RPMI8226 (cell line): ENCODE data around the gene TAB3.

Source experiments
- DNase-seq: peaks from one replicate; pipeline ENCODE4 v3.0.0-alpha.2; 2015

TAB3 gene

DNA sequence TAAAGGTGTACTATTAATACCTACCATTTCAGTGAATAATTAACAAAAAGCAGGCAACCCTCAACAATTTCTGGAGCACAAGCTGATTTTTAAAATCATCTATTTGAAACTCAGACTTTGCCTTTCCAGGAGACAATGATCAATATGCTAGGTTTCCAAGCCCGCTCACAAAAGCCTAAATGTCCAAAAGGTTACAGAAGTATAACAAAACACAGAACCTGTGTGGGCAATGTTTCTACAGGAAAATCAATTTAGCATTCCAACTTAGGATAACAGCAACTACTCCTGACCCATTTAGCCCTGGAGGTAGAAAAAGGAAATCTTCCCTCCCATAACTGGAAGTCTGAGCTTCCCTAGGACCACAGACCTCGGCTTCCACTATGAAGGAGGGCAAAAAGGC is 3.9 kb downstream of the TAB3 start:
- no peak for DNase-seq

DNA sequence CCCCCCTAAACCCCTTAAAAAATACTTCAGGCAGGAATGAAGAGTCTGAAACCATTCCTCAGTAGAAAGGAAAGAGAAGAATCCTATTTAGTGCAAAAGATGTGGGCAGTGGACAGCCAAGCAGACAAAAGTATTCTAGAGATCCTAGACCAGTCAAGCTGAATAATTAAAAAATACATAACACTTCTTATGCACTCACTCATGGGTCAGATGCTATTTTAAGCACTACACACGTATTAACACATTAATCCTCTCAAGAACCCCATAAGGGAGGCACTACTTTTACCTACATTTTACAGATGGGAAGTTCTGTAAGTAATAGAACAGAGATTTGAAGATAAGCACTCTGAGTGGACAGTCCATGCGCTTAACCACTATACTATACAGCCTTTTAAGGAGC is 5.9 kb downstream of the TAB3 start:
- DNase-seq, result no peak

DNA sequence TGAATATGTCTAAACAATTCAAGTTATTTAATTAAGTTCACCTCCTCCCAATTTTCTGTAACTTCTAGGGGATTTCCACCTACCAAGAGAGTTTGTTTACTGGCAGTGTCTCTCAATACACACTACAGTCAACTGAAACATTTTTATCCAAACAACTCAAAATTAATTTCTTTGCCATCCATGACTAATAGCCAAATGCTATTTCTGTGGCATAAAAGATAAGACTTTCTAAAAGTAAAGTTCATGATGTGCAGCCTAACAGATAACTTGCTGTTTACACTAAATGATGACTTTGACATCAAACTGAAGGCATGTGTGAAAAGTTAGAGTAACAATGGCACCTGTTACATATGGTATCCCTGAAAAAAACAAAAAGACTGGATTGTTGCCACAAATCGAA is 7.3 kb downstream of the TAB3 start:
- DNase-seq, result no peak

DNA sequence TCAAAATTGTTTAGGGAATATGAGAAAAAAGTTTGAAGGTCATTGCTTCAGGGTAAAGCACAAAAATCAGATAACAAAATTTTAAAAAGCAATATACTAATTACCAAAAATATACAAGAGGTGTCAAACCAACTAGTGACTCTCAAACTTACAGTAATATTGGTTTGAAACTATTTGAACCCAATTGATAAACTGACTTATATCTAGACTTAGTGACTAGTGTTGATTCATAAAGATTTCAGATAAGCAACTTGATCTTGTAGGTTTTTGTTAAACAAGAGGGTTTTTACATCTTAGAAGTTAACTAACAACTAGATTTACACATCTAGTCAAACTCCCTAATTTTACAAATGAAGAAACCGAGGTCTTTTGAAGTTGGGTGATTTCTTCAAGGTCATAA is 7.7 kb downstream of the TAB3 start:
- no peak for DNase-seq

GRCh38 chrX:30880058-30880457 is 9.0 kb downstream of the TAB3 start:
- no peak for DNase-seq

DNA sequence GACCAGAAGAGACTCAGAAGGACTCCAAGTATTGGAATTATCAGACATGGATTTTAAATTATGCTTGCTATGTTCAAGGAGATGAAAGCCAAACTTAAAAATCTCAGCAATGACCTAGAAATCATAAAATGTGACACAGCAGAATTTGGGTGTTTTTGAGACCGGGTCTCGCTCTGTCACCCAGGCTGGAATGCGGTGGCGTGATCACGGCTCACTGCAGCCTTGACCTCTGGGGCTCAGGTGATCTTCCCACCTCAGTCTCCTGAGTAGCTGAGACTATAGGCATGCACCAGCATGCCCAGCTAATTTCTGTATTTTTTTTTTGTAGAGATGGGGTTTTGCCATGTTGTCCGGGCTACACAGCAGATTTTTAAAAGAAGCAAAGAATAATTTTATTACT is 12.7 kb downstream of the TAB3 start:
- DNase-seq, result no peak

DNA sequence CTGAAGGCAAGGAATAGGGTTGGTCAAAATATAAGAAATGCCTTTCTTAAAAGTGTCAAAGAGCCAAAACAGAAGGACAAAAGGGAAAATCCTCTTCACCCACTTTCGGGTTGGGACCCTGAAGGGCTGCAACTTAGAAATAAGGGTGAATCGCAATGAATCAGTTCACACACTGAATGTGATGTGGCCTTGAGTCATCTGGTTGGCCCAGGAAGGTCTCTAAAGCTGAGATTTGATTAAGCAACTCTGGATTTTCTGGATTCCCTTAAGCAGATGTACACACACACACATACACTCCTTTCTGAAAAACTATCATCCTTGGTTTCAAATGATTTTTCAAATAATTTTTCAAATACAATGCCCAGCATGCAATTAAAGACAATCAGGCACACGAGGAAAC is 13.1 kb downstream of the TAB3 start:
- no peak for DNase-seq

DNA sequence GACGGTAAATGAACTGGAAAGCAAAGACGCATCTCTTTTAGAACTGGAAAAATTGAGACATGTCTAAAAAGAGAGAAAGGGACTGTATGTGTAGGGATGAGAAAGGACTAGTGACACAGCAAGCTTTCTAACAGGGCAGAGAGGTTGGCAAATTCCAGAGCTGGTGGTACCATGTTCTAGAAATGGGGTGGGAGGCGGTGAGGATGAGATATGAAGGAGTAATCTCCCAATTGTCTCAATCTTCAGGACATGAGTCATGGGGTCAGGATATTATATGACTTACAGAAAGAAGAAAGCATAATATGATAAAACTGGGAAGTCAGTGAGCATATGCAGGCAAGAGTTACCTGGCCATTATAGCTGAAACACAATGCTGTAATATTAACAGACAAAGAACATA is 14.2 kb downstream of the TAB3 start:
- DNase-seq, result no peak

GRCh38 chrX:30870572-30870971 is 18.5 kb downstream of the TAB3 start:
- DNase-seq, result no peak

- DNase-seq, result no peak
Observed at GRCh38 chrX:30865612-30866011, 23.4 kb downstream of the TAB3 start.

DNA sequence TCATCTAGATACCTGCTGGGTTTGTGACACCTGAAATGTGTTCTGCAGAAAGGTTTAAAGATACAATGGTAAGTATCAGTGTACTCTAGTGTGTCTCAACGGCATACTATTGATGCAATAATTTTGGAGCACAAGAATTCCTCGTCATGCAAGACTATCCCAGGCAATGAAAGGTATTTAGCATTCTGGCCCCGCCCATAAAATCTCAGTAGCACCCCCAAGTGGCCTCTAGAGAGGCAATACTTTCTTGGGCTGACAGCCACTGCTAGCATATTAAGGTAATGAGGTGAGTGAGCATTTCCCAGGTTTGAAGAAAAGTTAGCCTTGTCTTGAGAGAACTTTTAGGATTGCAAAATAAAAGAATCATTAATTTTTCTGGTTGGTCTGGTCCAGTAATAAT is 24.0 kb downstream of the TAB3 start:
- DNase-seq, result no peak

DNA sequence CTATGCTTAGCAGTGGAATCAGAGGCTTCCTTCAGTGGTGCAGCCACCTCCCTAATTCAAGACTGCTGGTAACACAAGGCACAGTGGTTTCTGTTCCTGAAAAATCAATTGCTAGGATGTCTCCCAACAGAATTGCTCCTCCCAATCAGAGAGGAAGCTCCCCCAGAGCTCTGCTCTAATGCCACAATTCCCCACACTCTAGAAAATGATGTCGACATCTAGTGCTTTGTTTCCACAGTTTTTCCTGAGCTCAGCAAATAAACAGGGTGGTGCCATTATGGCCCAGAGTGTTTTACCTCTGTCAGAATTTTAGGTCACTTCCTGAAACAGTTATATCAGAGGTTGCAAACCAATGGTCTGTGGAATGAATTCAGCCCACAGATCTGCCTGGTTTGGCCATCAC is 24.7 kb downstream of the TAB3 start:
- DNase-seq, result no peak

DNA sequence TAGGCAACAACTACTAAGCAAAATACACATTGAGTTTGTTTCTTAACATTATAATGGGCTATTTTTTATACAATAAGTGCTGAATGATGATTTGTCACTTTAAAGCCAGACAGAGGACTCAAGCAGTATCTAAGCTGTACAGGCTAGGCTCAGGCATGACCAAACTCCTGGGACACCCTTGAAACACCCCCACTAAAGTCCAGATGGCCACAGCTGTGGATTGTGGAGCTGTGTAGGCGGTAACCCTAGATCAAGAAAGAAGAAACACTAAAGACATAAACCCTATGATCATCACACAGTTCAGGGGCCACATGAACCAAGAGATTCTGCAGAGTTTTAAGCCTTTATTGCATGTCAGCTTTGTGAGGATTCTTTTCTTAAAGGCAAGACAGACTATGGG is 25.1 kb downstream of the TAB3 start:
- DNase-seq, result no peak

DNA sequence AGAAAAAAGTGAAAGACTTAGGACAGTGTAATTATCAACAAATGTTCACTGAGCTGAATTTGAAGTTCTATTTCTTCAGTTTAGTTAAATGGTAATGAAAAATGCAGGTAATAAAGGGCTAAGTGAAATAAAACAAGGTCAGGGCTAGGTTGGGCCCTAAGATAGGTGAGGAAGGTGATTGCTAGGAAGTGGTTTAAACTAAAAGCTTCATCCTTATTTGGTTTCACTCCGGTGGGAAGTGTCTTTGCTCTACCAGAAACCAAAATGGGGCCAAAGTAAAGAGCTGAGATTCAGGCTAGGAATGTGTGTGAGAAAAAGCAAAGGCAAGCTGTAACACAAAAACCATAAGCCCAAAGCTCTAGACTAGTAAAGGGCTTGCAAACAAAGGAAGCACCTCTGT is 31.0 kb downstream of the TAB3 start:
- no peak for DNase-seq

- no peak for DNase-seq
Observed at GRCh38 chrX:30851449-30851848, 37.6 kb downstream of the TAB3 start.

GRCh38 chrX:30835373-30835772 is 53.7 kb downstream of the TAB3 start:
- DNase-seq, result no peak

DNA sequence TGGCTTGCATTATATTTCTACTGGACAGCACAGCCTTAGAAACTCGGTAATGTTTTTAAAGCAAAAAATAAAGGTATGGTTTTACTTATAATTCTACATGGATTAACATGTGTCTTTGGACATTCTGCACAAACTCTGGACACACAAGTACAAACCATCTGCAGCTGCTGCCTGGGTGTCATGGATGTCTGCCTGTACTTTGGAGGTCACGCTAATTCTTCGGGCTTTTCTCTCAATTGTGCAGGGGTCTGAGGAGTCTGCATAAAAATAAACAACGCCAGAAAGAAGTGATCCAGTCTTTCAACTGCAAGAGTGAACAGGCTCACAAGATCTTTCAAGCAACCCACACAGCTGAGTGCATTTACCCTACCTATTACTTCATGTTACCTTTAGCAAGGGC is 55.2 kb downstream of the TAB3 start:
- DNase-seq, result no peak

DNA sequence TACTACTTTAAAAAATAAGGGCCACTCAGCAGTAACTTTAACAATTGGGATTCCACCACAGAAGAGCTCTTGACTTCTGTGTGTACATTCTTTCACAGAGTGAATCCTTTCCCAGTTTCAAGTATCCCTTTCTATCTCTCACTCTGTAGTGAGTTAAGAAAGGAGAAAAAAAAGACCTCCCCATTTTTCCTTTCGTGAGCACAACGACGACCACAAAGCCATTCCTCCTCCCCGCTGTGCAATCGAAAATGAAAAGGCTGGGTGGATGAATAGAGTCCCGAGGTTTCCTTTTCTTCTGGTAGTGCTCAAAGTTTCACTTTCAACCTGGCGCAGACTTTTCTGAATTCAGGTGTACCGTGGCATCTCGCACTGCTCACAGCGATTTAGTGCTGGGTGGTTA is 58.0 kb downstream of the TAB3 start:
- peak; percentile 73 for DNase-seq

DNA sequence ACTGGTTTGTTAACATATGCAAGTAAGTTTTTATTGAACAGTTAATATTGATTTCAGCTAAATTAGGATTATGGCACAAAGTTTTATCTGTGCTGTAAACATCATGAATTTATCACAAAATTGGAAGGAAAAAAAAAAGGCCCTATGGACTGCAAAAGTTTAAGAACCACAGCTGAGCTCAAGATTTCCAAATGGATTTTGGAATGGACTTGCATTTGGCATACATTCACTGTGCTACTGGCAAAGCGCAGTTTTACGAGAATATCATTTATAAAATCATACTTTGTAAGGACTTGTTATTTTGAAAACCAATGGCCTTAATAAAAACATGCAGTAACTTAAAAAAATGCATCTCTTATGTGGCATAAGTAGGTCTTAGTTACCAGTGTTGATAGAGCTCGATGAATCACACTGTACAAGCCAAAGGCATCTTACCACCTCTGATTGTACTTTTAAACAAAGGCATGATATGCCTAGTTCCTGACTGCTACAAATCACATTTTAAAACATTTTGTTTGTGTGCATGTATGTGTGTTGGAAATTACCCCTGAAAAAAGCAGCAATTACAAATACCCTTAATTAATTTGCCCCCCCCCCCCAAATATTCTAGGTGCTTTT is 58.6 kb downstream of the TAB3 start:
- DNase-seq, result no peak

GRCh38 chrX:30824275-30824674 is 64.8 kb downstream of the TAB3 start:
- DNase-seq, result no peak

DNA sequence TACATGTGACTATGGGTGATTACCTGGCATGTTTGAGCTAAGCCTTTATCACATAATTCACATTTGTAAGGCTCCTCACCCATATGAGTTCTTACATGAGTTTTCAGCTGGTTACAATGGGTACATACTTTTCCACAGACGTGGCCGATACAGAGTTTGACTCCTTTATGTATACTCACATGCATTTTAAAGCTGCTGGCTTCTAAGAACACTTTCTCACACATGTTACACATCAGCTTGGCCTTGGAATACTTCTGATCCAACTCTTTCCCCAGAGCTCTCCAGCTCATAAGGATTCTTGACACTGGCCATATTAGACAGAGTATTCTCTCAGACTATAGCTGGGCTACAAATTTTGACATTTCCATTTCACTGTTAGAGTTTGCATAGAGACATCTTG is 66.3 kb downstream of the TAB3 start:
- DNase-seq, result no peak

GRCh38 chrX:30822068-30822681 is 66.9 kb downstream of the TAB3 start:
- DNase-seq, result no peak

DNA sequence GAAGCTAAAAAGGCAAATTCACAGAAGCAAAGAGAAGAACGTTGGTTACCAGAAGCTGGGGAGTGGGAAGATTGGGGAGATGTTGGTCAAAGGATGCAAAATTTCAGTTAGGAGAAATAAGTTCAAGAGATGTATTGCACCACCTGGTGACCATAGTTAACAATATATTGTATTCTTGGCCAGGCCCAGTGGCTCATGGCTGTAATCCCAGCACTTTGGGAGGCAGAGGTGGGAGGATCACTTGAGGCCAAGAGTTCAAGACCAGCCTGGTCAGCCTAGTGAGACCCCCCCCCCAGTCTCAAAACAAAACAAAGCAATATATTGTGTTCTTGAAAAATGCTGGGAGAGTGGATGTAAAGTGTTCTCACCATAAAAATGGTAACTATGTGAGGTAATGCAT is 67.9 kb downstream of the TAB3 start:
- DNase-seq, result no peak

GRCh38 chrX:30819080-30819479 is 70.0 kb downstream of the TAB3 start:
- no peak for DNase-seq

DNA sequence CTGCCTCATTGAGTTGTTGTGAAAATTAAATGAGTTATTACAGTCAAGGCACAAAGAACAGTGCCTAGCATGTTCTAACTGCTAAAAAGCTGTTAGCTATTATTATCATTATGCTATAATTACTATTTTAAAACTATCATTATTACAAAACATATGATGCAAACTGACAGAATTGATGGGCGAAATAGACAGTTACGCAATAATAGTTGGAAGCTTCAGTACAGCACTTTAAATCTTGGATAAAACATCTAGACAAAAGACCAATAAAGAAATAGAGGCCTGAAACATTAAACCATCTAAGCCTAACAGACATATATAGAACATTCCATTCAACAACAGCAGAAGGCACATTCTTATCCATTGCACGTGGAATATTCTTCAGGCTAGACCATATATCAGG is 73.0 kb downstream of the TAB3 start:
- no peak for DNase-seq
